SK-MEL-5 (cell line): ENCODE data around the gene PACS2. TPM values are rescaled to one million over a fixed set of nuclear protein-coding genes. Genes with fewer than 3 reads are reported as not detected.
A peak's percentile ranks its signal among the peaks of the same experiment; 100 is the strongest.

Experiments
- DNase-seq: peaks from one replicate; pipeline ENCODE4 v3.0.0-alpha.2; 2016; ENCODE audit warnings: low read depth, low spot score
- in situ Hi-C: cut with HindIII; loops from 2 replicates; pipeline ENCODE4 v1.10.0; 2016; ENCODE audit warnings: low sequenced_read_pairs, high pct_unique_total_duplicates, low pct_unique_long_range_greater_than_20kb
- total RNA-seq: library from RNA; depleted of rRNA; stranded (reverse); fragments of >200 nt; shearing (Covaris generic); gene quantifications from 2 replicates; pipeline ENCODE4 v1.2.3, GENCODE V29; 2014

The PACS2 gene
- total RNA-seq, 1 experiment from 2014 or later: 26.0 TPM

DNA sequence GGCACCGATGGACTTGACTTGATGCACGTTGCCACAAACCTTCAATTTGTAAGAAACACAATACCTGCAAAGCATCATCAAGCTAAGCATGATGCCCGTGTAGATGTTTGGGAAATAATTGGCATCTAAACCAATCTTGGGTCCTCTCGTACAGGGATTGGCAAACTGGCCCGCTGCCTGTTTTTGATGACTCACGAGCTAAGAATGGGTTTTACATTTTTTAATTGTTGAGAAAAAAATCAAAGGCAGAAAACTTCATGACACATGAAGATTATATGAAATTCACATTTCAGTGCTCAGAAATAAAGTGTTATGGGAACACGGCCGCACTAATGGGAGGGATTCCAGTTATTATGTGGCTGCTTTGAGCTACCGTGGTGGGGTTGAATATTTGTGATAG, 116.0 kb downstream of the PACS2 start:
- in situ Hi-C loops: no loop called here
- no peak for DNase-seq

GRCh38 chr14:105431256-105431655, 116.7 kb downstream of the PACS2 start:
- no peak for DNase-seq
- in situ Hi-C loops: no loop called here

- in situ Hi-C loops: no loop called here
- DNase-seq: no peak
Observed at GRCh38 chr14:105432657-105433056, 118.1 kb downstream of the PACS2 start.

GRCh38 chr14:105433161-105433605, 118.6 kb downstream of the PACS2 start:
- in situ Hi-C loops: no loop called here
- no peak for DNase-seq

GRCh38 chr14:105436402-105436801, 121.9 kb downstream of the PACS2 start:
- in situ Hi-C loops: no loop called here
- no peak for DNase-seq

DNA sequence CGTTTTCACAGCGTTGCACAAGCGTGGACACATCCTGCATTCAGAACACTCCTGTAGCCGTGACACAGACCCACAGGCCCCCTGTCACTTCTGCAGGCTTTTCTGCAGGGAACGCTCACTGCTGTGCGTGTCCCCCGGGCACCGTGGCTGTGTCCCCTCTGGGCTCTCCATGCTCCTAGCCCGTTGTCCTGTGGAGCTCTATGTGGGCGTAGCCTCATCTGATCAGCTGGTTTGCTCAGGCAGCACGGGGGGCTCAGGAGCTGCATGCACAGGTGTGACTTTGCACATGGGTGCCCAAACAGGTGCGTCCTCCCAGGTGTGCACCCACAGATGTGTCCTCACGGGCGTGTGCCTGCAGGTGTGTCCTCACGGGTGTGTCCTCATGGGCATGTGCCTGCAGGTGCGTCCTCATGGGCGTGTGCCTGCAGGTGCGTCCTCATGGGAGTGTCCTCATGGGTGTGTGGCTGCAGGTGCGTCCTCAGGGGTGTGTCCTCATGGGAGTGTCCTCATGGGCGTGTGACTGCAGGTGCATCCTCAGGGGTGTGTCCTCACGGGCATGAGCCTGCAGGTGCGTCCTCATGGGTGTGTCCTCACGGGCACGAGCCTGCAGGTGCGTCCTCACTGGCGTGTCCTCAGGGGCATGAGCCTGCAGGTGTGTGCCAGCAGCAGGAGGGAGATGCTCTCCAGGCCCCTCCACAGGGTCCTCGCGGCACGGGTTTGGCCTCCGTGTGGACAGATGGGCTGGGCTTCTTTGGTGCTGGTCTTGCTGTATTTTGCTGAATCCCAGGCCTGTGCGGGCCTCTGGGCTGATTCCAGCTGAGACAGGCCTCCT, 122.6 kb downstream of the PACS2 start:
- in situ Hi-C loops: no loop called here
- no peak for DNase-seq

- in situ Hi-C loops: no loop called here
- DNase-seq: no peak
Observed at GRCh38 chr14:105437723-105438500, 123.4 kb downstream of the PACS2 start.

DNA sequence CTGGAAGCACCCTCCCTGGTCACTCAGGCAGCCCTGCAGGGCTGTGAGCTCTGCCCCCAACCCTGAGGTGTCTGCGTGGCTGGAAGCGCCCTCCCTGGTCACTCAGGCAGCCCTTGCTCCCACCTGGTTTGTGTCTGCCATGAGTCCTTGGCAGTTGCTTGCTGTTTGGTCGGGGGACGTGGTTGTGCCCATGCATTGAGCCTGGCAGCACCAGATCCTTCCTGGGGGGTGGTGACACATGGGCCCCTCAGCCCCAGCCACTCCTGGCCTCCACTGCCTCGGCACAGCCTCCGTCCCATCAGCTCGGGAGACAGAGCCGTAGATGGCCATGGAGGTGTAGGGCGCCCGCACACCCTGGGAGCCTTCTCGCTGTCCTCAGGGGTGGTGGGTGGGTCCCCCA, 124.6 kb downstream of the PACS2 start:
- no peak for DNase-seq
- in situ Hi-C loops: no loop called here

- peak; percentile 52 for DNase-seq
- in situ Hi-C loops: no loop called here
Observed at GRCh38 chr14:105439710-105440553, 125.4 kb downstream of the PACS2 start.

DNA sequence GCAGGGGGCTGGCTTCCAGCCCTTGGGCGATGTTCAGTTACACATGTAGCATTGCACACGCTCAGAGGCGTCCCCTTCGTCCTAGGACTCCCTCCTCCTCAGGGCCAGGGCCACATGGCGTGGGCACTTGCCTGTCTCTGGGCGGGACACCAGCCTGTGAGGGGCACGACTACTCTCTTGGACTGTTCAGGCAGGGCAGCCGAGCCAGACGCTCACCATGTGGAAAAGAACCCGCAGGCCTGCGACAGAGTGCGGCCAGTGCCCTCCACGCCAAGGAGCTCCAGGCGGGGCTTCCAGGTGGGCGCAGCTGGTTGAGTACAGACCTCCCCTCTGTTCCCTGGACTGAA, 126.0 kb downstream of the PACS2 start:
- in situ Hi-C loops: no loop called here
- no peak for DNase-seq

DNA sequence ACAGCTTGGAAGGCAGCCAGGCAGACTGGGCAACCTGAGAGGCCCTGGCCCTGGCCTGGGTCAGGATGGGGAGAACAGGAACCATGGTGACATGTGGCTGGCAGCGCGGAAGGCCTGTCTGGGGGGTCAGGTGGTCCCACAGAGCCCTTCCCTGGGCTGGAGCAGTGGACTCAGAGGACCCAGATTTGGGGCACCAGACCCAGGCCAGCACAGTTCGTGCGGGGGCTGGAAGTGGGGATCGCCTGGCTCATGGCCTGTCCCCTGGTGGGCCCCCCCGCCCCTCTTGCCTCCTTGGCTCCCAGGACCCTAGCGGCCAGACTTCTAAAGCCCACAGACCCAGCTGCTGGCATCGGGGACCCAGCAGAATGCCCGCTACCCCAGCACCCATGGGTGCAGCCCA, 126.4 kb downstream of the PACS2 start:
- no peak for DNase-seq
- in situ Hi-C loops: no loop called here

DNA sequence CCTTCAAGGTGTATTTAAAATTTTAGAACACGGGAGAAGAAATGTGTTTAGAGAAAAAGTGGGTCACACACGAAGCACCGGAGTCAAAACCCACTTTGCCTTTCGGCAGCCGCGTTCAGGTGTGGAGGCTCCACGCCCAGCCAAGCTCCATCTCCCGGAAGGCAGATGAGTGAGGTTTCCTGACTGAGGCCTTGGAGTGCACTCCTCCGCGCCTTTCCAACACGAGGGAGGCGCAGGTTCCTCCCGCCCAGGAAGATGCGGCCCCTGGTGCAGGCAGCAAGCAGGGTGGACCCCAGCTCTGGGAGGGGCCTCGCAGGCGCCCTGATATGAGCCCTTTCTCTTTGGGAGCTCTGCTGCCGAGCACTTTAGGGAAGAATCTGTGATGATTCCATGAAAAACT, 127.6 kb downstream of the PACS2 start:
- no peak for DNase-seq
- in situ Hi-C loops: no loop called here

DNA sequence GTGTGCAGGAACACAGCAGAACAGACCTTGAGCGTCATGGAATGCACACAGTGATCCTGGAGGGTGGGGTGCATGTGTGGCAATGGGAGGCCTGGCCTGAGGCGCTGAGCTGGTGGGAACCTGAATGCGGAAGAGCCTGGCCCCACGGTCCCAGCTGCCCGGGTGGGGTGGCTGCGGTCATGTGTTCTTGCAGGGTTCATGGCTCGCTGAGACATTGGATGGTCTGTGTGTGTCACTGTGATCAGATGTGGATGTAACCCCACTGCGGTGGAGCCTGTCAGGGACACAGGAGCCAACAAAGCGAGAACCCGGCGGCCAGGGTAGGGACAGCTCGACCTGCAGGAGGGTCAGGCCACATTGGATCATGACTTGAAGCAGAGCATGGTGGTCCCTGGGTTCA, 128.3 kb downstream of the PACS2 start:
- in situ Hi-C loops: no loop called here

DNA sequence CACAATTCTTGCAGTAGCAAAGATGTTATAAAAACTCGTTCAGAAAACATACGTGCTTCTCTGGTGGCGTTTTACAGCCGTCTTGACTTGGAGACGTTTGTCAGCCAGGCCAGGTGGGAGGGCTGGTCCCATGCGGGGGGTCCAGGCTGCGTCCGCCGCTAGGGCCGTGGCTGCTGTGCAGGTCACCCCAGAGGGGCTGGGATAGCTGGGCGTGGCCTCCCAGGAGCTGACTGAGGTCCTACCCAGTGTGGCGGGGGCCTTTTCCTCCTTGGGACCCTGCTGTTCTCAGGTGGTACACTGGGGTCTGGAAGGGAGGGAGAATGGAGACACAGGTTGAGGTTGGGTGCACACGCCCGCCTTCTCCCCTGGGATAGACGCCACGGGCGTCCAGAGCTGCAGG, 130.3 kb downstream of the PACS2 start:
- in situ Hi-C loops: no loop called here

More for the DNA sequence above, 128.3 kb downstream of the PACS2 start:
- no peak for DNase-seq

DNA sequence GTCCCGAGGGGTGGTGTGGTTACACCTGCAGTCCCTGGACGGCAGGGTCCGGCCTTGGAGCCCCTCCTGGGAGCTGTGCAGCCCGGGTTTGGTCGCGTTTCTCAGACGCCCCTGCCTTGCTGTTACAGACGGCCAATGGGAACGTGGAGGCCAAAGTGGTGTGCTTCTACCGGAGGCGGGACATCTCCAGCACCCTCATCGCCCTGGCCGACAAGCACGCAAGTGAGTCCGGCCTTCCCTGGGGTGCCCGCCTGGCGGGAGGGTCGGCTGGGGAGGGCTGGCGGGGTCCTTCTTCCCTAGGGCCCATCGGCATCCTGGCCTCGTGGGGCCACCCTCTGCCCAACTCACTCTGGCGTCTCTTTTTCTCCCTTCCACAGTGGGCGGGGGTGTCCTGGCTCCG, 130.7 kb downstream of the PACS2 start:
- in situ Hi-C loops: no loop called here
- DNase-seq: no peak

More for the DNA sequence above, 130.3 kb downstream of the PACS2 start:
- DNase-seq: no peak

DNA sequence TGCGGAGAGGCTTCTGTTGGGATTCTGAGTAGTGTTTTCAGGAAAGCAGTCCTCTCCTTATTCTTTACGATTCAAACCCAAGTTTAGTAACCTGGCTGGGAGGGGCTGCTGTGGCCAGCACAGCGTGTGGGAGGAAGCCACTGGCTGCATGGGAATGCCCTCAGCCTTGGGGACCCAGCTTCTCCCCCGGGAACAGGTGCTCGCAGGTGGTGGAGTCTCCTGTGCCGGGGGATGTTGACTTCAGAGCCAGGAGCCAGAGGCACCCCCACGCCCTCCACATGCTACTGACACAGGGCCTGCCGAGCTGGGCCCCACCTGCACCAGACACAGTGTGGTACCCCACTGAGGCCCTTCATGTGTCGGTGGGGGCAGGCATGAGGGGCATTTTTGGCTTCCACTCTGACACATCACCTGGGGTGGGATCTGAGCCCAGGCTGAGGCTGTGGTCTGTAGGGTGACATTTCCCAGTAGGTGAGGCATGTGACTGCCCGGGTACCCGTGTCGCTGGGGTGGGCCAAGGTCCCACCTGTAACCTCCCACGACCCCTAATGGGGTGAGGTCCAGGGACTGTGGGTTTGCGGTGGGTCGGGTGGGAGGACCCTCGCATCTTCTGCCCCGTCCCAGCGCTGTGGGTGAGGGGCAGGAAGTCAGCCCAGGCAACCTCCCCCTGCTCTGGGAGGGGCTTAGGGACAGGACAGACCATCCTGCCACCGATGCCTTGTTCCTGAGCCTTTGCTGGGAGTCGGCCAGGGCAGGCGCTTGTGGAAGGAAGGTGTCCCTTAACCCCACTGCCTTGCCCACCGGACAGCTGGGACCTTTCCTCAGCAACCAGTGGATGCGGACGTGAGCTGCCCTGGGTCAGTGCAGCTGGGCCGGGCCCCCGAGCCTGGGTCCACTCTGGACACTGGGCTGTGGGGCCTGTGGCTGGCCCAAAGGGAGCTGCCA, 131.6 kb downstream of the PACS2 start:
- in situ Hi-C loops: no loop called here

DNA sequence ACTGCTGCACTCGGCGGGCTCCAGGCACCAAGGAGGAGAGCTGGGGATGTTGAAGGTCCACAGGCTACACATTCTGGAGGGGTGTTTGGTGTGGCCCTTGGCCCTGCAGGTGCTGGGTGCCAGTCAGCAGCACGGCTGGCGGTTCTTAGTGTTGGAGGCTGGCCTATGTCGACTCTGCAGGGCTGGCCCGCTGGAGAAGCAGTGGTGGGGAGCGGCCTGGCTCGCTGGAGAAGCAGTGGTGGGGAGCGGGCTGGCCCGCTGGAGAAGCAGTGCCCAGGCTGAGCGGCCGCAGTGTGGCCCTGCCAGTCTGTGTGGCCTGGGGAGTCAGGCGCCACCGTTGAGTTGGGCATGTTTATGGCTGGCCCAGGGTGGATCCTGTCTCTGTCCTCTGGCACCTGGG, 132.4 kb downstream of the PACS2 start:
- in situ Hi-C loops: no loop called here
- DNase-seq: no peak

More for the DNA sequence above, 131.6 kb downstream of the PACS2 start:
- DNase-seq: no peak
